OCI-LY3 (cell line): Measurements from ENCODE around the gene PTPRC.

ENCODE experiments used
- EZH2phosphoT487 ChIP-seq: fragments of 200-600 bp; shearing (Covaris generic); IDR thresholded peaks from 2 replicates; pipeline ENCODE4 v1.6.1; 2018; ENCODE audit warnings: antibody characterized with exemption, mixed run types, low read depth
- TF ChIP-seq, protein P1 (sequence below): fragments of 200-600, 300-600 bp; sonication (generic); IDR thresholded peaks from 2 replicates; pipeline ENCODE4 v1.5.1; 2014; ENCODE audit warnings: antibody characterized with exemption, low read length, low read depth

DNA sequence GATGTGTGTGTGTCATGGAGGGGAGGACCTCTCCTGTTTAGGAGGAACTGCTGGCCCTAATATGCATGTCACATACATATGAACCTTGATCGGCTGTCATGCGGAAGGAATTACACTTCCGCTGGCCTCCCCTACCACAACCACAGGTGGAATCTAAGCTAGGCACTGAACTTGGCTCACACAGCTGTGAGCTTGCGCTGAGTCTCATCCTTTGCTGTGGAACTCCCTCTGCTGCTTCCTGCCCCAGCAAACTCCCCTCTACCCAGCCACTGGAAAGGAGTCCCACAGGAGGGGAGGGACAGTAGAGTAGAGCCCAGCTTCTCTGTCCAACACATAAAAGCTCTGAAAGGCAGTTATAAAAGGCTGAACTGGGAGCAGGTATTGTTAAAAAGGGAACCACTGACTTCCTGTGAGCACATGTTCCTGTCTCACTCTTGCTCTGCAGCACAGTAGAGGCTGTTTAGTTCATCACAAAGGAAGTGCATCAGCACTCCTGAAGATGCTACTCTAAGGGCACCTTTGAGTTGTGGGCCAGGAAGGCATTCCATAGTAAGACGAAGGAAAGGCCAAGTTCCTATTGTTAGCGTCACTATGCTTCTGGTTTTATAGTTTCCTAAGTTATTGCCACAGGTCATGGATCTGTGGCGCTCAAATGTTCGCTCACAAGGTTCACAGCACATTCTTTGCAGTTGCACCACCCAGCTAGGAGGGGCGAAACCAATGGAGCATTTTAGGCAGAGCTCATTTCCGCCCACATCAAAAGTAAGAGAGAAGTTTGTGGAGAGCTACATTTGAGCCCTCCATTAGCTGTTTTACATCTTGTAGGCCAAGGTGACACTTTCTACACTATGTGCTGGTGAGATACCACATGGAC is 17.7 kb upstream of the PTPRC start:
- TF ChIP-seq, protein P1, sequence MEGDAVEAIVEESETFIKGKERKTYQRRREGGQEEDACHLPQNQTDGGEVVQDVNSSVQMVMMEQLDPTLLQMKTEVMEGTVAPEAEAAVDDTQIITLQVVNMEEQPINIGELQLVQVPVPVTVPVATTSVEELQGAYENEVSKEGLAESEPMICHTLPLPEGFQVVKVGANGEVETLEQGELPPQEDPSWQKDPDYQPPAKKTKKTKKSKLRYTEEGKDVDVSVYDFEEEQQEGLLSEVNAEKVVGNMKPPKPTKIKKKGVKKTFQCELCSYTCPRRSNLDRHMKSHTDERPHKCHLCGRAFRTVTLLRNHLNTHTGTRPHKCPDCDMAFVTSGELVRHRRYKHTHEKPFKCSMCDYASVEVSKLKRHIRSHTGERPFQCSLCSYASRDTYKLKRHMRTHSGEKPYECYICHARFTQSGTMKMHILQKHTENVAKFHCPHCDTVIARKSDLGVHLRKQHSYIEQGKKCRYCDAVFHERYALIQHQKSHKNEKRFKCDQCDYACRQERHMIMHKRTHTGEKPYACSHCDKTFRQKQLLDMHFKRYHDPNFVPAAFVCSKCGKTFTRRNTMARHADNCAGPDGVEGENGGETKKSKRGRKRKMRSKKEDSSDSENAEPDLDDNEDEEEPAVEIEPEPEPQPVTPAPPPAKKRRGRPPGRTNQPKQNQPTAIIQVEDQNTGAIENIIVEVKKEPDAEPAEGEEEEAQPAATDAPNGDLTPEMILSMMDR, result no peak; the same call in 1 of the 2 replicates
- no peak for TF ChIP-seq EZH2phosphoT487
